Epidermal melanocyte (primary cell): Measurements from ENCODE around the gene RIMS1.

Experiments
- DNase-seq: peaks from one replicate; pipeline ENCODE4 v3.0.0; 2011; ENCODE audit warnings: low spot score; ENCODE audit not compliant: insufficient read length

The RIMS1 gene

DNA sequence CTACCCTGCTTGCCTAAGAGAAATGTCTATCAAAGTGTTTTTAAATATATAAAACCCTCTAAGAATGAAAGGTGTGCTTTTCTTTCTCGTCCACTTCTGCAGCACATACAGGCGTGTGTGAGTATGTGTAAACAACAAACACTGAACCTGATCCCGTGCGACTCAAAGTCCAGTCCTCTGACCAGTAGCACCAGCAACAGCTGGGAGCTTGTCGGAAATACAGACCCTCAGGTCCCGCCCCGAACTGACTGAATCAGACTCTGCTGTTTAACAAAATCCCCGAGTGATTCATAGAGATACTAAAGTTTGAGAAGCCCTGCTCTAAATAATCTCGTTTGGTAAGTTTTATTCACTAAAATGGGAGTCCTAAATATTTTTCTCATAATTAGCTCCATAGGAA lies 527.5 kb downstream of the RIMS1 start:
- no peak for DNase-seq

DNA sequence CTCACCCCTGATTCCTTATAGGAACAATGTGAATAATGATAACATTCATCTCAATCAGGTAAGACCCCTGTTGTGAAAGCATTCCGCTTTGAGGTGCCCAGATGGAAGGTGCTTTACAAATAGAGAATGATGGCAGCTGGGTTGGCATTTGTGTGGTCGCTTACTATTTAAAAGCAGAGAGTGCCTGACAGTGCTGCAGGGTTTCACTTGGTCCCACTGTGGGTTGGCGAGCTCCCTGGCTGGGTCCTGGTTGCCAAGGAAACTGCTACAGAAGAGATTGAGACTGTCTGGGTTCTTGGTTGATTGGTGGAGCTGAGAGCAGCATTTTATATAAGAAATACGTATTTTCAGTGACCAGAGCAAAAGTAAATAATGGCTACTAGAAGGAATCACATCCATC lies 528.3 kb downstream of the RIMS1 start:
- no peak for DNase-seq

GRCh38 chr6:72416744-72417465 lies 530.6 kb downstream of the RIMS1 start:
- DNase-seq = no peak

GRCh38 chr6:72417759-72418158 lies 531.4 kb downstream of the RIMS1 start:
- no peak for DNase-seq

DNA sequence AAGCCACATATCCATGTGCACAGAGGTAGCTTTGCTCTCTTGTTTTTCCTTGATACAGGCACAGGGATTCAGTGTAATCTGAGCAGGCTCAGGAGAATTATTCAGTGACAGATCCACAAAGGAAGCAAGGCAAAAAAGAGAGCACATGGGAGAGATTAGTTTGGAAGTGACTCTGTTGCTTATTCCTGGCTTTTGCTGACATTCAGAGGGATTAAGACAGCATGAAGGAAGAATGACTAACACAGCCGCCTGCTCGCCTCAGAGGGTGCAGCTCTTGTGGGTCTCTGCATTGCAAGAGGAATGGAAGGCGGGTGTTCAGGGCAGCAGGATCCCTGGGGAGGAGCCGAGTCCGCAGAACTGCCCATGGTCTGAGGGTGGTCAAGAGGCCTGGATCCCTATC lies 532.1 kb downstream of the RIMS1 start:
- no peak for DNase-seq

GRCh38 chr6:72419966-72420365 lies 533.6 kb downstream of the RIMS1 start:
- DNase-seq = no peak

GRCh38 chr6:72420409-72420808 lies 534.1 kb downstream of the RIMS1 start:
- no peak for DNase-seq

GRCh38 chr6:72421387-72421786 lies 535.0 kb downstream of the RIMS1 start:
- no peak for DNase-seq

DNA sequence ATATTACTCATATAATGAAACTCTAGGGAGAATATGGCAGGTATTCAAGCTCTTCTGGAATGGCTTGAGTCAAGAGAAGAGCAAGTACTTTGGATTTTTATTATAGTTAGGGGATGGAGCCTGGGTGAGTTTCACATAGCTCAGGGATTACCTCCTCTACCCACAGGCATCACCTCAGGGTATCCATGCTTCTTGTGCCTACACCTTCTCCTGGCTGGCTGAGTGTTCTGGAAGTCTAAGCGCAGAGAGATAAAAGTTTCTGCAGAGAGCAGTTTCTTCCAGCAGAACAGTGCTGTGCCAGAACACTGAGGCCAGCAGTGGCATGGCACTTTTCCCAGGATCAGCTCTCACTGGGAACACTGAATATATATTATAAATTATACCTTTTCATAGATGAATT lies 535.8 kb downstream of the RIMS1 start:
- no peak for DNase-seq

- no peak for DNase-seq
Observed at GRCh38 chr6:72424476-72424875, 538.1 kb downstream of the RIMS1 start.

GRCh38 chr6:72425003-72425681 lies 538.8 kb downstream of the RIMS1 start:
- DNase-seq = no peak

GRCh38 chr6:72440611-72441010 lies 554.3 kb downstream of the RIMS1 start:
- DNase-seq = no peak

- no peak for DNase-seq
Observed at GRCh38 chr6:72446430-72446829, 560.1 kb downstream of the RIMS1 start.
